ENCODE results near the gene CENATAC. TPM values are rescaled to one million over a fixed set of nuclear protein-coding genes. Genes with fewer than 3 reads are reported as not detected.
"Not testable (repeated sequence)": the region's sequence is repeated elsewhere in the genome, so short reads cannot be mapped to it uniquely, and the experiment has no call there.

The CENATAC gene
- total RNA-seq, 1 experiment from 2014 or later: 18.0 TPM

DNA sequence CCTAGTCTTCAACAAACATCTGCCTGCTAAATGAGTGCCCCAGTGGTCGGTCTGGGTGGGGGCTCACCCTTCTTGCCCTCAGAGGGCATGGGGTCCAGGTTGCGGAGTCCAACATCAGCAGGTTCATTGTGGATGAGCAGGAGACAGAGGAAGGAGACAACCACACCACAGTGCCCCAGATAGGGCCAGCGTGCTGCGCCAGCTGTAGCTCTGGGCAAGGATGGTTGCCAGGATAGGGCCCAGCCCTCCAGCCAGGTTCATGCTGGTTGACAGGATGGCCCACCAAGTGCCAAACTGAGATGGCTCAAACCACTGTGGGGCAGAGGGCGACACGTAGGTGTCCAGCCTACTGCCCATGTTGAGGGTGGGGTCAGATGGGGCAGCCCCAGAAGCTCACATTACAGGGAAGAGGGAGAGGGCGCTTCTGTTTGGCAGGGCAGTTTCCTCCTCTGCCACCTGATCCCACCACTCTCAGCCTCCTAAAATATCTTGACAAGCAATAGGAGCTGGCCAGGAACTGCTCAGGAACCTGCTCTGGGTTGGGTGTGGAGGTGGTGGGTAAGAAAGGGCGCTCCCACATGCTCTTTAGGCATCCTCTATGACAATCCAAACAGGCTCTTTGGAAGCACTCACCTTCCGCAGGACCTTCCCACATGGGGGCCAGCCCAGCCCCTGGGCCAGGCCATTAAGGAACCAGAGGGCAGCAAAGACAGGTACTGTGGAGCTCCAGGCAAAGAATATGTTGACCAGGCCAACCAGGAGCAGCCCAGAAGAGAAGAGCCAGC is 29.8 kb downstream of the CENATAC start:
- Histone ChIP-seq H3K36me3 (replicated peaks; ENCODE audit: control insufficient read depth, insufficient read depth, low read length) (peaks cover 52% of the 10 kb centered on the region), H3K27me3 (ENCODE audit: control insufficient read depth, insufficient read depth, low read length) (no peaks in the 10 kb centered on the region), H3K4me3 (ENCODE audit: insufficient read depth, low read depth, low read length) (no peak overlapping the region)
- DNase-seq: no peak

DNA sequence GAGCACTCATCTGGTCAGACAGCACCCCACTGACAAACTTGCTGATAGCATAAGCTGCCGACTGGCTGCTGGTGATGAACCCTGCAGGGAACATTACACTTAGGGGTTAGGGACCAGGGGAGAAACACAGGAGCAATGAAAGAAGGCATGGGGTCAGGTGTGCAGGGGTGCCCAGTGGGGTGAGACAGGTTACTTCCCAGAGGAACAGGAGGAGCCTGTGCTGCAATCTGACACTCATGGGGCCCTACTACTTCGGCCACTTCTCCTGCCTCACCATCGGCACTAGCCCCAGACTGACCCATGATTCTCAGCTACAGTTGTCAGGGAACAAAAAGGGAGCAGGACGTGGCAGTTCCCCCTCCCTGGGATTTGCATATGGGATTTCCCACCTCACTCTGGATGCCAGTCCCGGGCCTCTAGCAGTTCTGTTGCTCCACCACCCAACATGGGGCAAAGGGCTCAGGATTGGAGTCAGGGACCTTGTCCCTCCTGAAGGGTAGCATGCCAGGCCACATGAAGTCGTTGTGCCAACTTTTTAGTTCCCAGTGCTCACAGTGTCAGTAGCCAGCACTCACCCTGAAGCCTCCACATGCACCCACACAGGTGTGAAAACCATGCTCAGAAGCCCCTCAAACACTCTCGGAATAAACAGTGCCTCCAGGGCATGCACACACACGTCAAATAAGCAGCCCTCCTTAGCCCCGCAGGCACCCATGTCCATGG is 30.6 kb downstream of the CENATAC start:
- Histone ChIP-seq H3K36me3 (replicated peaks; ENCODE audit: control insufficient read depth, insufficient read depth, low read length) (peaks cover 46% of the 10 kb centered on the region), H3K27me3 (ENCODE audit: control insufficient read depth, insufficient read depth, low read length) (no peaks in the 10 kb centered on the region), H3K4me3 (ENCODE audit: insufficient read depth, low read depth, low read length) (no peak overlapping the region; the same call in 1 of the 2 replicates)
- peak; percentile 17 for DNase-seq

DNA sequence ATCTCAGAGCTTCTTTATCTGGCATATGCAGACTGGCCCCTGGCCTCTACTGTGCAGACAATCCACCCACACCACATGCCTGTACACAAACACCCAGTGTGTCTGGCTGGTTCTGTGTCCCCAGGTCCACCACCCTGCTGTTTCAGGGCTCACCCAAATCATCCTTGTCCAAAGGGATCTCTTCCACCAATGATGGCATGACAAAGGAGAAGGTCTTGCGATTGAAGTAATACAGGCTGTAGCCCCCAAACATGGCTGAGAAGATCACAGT is 31.1 kb downstream of the CENATAC start:
- H3K4me3 ChIP-seq (ENCODE audit: insufficient read depth, low read depth, low read length): peak overlapping the region; percentile 96; the same call in 1 of the 2 replicates

DNA sequence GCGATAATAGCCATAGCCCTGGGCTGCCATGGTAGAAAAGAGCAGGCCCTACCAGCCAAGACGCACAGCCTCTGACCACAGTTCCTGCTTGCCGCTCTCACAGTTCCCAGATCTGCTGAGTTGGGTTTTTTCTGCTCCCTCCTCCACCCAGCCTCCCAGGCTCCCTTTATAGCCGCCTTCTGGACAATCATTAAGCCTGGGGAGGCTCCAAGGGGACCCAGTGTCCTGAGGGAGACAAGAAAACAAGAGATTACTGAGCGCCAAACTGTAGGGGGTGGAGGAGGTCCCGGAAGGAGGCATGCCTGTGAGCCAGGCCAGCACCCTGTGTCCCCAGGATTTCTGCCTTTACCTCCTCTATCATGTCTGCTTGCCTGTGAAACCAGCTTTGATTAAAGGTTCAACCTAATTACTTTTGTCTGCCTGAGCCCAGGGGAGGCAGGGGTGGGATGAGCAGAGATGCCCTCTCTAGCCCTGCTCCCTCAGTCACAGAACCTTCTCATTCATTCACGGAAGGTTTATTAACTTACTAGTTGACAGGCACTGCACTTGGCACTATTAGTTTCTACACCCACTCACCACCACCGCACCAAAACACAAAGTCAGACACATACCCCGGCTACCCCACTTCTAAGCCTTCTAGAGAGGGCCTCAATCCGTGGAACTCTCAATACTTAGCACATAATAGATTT is 31.5 kb downstream of the CENATAC start:
- H3K27me3 ChIP-seq (ENCODE audit: control insufficient read depth, insufficient read depth, low read length): no peaks in the 10 kb centered on the region
- H3K36me3 ChIP-seq (replicated peaks; ENCODE audit: control insufficient read depth, insufficient read depth, low read length): peaks cover 39% of the 10 kb centered on the region
- peak overlapping the region; percentile 96 for H3K4me3 ChIP-seq (ENCODE audit: insufficient read depth, low read depth, low read length)
- peak; percentile 52 for DNase-seq

More for the DNA sequence above, 31.1 kb downstream of the CENATAC start:
- Histone ChIP-seq H3K36me3 (replicated peaks; ENCODE audit: control insufficient read depth, insufficient read depth, low read length) (peaks cover 41% of the 10 kb centered on the region), H3K27me3 (ENCODE audit: control insufficient read depth, insufficient read depth, low read length) (no peaks in the 10 kb centered on the region)
- DNase-seq: no peak

DNA sequence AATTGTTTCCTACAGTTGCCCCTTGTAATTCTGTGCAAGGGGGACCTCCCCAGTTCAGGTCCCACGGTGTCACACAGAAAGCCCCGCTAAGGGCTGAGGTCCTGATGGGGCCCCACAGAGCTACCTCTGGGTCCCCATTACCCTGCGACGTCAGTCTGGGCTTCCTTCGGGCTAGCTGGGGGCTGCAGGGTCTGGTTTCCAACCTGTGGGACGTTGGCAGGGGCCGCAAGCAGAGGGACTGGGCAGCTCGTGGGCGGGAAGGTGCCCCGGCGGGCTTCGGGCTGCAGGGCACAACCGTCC is 32.0 kb downstream of the CENATAC start:
- DNase-seq: no peak

DNA sequence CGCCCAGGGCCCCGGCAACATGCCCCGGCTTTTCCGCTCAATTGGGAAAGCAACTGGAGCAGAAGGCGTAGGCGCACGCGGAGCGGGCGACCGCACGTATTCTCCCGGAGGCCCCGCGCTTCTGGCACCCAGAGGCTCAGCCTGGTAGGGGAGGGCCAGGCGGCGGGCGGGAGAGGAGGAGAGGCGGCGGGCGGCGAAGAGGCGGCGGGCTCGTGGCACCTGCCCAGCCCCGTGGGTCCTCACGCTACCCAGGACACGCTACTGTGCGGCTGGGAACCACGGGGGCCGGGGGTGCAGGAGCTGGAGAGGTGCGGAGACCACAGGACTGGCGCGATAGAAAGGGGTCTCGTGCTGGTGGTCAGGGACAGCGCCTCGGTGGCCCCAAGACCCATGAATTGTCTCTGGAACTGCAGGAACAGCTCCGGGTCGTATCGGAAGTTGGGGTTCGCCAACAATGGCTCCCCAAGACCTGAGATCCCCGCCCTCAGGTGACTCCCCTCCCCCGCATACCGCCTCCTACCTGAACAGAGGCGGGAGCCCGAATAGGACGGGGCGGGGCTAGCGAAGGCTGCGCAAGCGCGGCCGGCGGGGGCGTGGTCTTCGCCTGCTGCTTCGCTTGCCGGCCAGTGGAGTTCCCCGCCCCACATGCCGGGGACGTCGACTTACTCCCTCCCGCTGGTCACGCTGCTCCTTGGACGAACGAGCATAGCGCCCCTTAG is 32.5 kb downstream of the CENATAC start, which contains the start of gene SLC37A4:
Gene SLC37A4 (minus strand): TSS at position 549 of the 719 bp plus-strand sequence.
- Histone ChIP-seq H3K4me3 (ENCODE audit: insufficient read depth, low read depth, low read length) (peak within 1 kb of the TSS; percentile 96), H3K36me3 (replicated peaks; ENCODE audit: control insufficient read depth, insufficient read depth, low read length) (peaks cover 31% of the 10 kb centered on the region), H3K27me3 (ENCODE audit: control insufficient read depth, insufficient read depth, low read length) (no peaks in the 10 kb centered on the region)
- peak; percentile 99 for DNase-seq

More for the DNA sequence above, 32.0 kb downstream of the CENATAC start:
- H3K27me3 ChIP-seq (ENCODE audit: control insufficient read depth, insufficient read depth, low read length): no peaks in the 10 kb centered on the region
- peak overlapping the region; percentile 96 for H3K4me3 ChIP-seq (ENCODE audit: insufficient read depth, low read depth, low read length)
- peaks cover 35% of the 10 kb centered on the region for H3K36me3 ChIP-seq (replicated peaks; ENCODE audit: control insufficient read depth, insufficient read depth, low read length)

DNA sequence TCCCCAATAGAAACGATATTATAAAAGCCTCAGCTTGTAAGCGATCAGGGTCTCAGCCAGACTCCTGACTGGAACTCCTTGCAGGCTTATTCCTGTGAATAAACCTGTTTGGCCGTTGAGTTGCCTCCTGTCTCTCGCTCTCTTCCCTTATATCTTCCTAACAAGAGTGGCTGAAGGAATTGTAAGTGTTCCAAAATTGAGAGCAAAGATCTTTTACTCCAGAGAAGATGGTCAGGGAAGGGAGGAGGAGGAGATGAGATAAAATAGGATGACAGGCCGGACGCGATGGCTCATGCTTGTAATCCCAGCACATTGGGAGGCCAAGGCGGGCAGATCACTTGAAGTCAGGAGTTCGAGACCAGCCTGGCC is 34.0 kb downstream of the CENATAC start:
- Histone ChIP-seq H3K27me3 (ENCODE audit: control insufficient read depth, insufficient read depth, low read length) (no peaks in the 10 kb centered on the region), H3K36me3 (replicated peaks; ENCODE audit: control insufficient read depth, insufficient read depth, low read length) (peaks cover 22% of the 10 kb centered on the region), H3K4me3 (ENCODE audit: insufficient read depth, low read depth, low read length) (no peak overlapping the region)
- no peak for DNase-seq

DNA sequence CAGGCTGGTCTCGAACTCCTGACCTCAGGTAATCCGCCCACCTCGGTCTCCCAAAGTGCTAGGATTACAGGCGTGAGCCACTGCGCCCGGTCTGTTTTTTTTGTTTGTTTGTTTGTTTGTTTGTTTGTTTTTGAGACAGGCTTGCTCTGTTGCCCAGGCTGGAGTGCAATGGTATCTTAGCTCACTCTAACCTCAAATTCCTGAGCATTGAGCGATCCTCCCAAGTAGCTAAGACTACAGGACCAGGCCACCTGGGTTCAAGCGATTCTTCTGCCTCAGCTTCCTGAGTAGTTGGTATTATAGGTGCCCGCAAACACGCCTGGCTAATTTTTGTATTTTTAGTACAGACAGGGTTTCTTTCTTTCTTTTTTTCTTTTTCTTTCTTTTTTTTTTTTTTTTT is 35.5 kb downstream of the CENATAC start:
- not testable (repeated sequence) for H3K27me3 ChIP-seq (ENCODE audit: control insufficient read depth, insufficient read depth, low read length); DNase-seq; H3K36me3 ChIP-seq (replicated peaks; ENCODE audit: control insufficient read depth, insufficient read depth, low read length); H3K4me3 ChIP-seq (ENCODE audit: insufficient read depth, low read depth, low read length)

DNA sequence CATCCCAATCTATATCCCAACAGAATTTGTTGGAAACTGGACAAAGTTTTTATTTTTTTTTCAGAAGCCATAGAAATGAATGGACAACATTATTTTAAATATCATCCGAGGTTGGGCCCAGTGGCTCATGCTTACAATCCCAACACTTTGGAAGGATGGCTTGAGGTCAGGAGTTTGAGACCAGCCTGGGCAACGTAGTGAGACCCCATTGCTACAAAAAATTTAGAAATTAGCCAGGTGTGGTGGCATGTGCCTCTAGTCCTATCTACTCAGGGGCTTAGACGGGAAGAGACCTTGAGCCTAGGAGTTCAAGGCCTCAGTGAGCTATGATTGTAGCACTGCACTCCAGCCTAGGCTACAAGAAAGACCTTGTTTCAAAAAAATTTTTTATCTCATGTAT is 36.9 kb downstream of the CENATAC start:
- Histone ChIP-seq H3K27me3 (ENCODE audit: control insufficient read depth, insufficient read depth, low read length) (no peaks in the 10 kb centered on the region), H3K4me3 (ENCODE audit: insufficient read depth, low read depth, low read length) (no peak overlapping the region), H3K36me3 (replicated peaks; ENCODE audit: control insufficient read depth, insufficient read depth, low read length) (no peaks in the 10 kb centered on the region)
- no peak for DNase-seq

DNA sequence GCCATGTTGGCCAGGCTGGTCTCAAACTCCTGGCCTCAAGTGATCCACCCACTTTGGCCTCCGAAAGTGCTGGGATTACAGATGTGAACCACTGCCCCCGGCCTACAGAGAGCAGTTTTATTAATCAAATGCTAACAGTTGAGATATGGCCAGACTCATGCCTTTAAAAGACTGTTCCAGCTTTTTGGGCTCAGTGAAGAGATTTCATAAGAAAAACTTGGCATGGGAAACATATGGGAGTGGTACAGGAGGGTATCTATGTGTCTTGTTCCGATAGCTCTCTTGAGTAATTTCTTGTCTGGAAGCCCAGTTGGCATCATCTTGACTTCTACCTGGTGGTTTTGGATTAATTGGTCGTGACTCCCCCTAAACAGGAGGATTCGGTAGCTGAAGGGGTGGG is 40.9 kb downstream of the CENATAC start:
- no peaks in the 10 kb centered on the region for H3K27me3 ChIP-seq (ENCODE audit: control insufficient read depth, insufficient read depth, low read length)
- DNase-seq: no peak
- no peaks in the 10 kb centered on the region for H3K36me3 ChIP-seq (replicated peaks; ENCODE audit: control insufficient read depth, insufficient read depth, low read length)
- H3K4me3 ChIP-seq (ENCODE audit: insufficient read depth, low read depth, low read length): no peak overlapping the region

DNA sequence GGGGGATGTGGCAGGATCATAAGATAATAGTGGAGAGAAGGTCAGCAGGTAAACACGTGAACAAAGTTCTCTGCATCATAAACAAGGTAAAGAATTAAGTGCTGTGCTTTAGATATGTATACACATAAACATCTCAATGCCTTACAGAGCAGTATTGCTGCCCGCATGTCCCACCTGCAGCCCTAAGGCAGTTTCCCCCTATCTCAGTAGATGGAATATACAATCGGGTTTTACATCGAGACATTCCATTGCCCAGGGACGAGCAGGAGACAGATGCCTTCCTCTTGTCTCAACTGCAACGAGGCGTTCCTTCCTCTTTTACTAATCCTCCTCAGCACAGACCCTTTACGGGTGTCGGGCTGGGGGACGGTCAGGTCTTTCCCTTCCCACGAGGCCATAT is 41.5 kb downstream of the CENATAC start:
- not testable (repeated sequence) for H3K4me3 ChIP-seq (ENCODE audit: insufficient read depth, low read depth, low read length); DNase-seq; H3K27me3 ChIP-seq (ENCODE audit: control insufficient read depth, insufficient read depth, low read length); H3K36me3 ChIP-seq (replicated peaks; ENCODE audit: control insufficient read depth, insufficient read depth, low read length)

DNA sequence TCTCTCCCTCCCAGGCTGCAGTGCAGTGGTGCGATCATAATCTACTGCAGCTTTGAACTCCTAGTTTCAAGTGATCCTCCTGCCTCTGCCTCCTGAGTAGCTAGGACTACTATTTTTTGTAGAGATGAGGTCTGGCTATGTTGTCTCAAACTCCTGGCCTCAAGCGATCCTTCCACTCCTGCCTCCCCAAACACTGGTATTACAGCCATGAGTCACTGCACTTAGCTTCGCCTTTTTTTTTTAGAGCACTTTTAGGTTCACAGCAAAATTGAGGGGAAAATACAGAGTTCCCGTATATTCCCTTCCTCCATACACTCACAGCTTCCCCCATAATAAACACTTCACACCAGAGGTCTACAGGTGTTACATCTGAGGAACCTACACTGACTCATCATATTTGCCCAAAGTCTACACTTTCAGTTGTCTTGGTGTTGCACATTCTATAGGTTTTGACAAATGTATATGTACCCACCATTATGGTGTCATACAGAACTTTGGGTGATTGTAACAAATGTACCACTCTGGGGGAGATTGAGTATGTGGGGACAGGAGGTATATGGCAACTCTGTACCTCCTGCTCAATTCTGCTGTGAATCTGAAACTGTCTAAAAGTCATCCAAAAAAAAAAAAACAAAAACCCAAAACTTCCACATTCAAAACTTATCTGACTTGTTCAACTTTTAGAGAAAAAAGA is 44.0 kb downstream of the CENATAC start:
- Histone ChIP-seq H3K4me3 (ENCODE audit: insufficient read depth, low read depth, low read length) (no peak overlapping the region), H3K27me3 (ENCODE audit: control insufficient read depth, insufficient read depth, low read length) (no peaks in the 10 kb centered on the region), H3K36me3 (replicated peaks; ENCODE audit: control insufficient read depth, insufficient read depth, low read length) (peaks cover 14% of the 10 kb centered on the region)
- DNase-seq: no peak

DNA sequence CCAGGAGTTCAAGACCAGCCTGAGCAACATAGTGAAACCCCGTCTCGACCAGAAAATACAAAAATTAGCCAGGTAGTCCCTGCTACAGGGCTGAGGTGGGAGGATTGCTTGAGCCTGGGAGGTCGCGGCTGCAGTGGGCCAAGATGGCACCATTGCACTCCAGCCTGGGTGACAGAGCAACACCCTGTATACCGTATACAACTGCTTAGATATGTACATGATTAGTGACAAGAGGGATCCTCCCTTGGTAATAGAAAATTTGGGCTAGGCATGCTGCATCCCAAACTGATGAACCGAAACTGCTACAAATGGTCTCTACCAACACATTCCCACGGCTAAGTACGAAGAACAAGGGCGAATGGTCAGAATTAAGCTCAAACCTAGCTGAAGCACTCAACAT is 45.0 kb downstream of the CENATAC start:
- no peak for DNase-seq
- Histone ChIP-seq H3K4me3 (ENCODE audit: insufficient read depth, low read depth, low read length) (no peak overlapping the region), H3K27me3 (ENCODE audit: control insufficient read depth, insufficient read depth, low read length) (no peaks in the 10 kb centered on the region), H3K36me3 (replicated peaks; ENCODE audit: control insufficient read depth, insufficient read depth, low read length) (peaks cover 21% of the 10 kb centered on the region)

DNA sequence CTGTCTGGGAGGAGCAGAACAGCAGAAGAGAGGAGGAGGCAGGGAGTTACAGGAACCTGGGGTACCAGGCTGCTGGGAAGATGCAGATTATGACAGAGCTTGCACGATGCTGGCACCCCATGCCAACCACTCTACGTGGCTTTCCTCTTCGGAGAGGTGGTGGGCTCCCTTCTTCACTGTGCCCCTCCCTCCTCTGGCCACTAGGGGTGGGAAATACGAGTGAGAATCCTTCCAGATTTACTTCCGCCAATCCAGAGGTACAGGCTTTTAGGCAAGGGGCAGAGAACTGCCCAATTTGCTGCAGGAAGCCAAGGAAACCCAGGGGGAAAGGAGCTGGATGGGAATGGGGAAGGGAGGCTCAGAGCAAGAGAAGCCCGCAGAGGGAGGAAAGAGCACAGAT is 46.8 kb downstream of the CENATAC start:
- H3K36me3 ChIP-seq (replicated peaks; ENCODE audit: control insufficient read depth, insufficient read depth, low read length): peaks cover 37% of the 10 kb centered on the region
- DNase-seq: peak; percentile 78
- no peak overlapping the region for H3K4me3 ChIP-seq (ENCODE audit: insufficient read depth, low read depth, low read length)
- H3K27me3 ChIP-seq (ENCODE audit: control insufficient read depth, insufficient read depth, low read length): no peaks in the 10 kb centered on the region

All from H7 (cell line).